Measurements from ENCODE around the gene PES1.

DNA sequence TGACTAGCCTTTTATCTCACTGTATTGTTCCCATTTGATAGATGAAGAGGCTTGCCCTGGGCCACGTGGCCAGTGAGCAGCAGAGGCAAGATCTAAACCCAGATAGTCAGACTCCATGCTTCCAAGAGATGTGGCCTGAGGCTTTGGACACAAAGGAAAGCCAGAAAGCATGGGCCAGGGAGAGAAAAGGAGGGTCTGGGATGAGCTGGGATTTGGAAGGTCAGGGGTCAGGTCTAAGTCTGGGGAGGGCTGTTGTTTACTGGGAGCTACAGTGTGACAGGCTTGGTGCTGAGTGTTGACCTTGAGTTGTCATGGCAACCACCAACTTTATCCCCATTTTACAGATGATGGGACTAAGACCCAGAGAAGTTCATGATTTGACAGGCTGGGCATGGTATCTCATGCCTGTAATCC lies 46.0 kb upstream of the PES1 start:
- TF ChIP-seq, protein P1, sequence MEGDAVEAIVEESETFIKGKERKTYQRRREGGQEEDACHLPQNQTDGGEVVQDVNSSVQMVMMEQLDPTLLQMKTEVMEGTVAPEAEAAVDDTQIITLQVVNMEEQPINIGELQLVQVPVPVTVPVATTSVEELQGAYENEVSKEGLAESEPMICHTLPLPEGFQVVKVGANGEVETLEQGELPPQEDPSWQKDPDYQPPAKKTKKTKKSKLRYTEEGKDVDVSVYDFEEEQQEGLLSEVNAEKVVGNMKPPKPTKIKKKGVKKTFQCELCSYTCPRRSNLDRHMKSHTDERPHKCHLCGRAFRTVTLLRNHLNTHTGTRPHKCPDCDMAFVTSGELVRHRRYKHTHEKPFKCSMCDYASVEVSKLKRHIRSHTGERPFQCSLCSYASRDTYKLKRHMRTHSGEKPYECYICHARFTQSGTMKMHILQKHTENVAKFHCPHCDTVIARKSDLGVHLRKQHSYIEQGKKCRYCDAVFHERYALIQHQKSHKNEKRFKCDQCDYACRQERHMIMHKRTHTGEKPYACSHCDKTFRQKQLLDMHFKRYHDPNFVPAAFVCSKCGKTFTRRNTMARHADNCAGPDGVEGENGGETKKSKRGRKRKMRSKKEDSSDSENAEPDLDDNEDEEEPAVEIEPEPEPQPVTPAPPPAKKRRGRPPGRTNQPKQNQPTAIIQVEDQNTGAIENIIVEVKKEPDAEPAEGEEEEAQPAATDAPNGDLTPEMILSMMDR (conservative IDR thresholded peaks at IDR 0.05; ENCODE audit: low read depth in 2 of 2), result no peak
- TF ChIP-seq POLR2AphosphoS5 (IDR thresholded peaks at IDR 0.05; ENCODE audit: low read depth), result no peak
- TF ChIP-seq CREB1 (CRISPR knock-in tag; IDR thresholded peaks at IDR 0.05; ENCODE audit: low read depth), result no peak
- TF ChIP-seq, protein P2, sequence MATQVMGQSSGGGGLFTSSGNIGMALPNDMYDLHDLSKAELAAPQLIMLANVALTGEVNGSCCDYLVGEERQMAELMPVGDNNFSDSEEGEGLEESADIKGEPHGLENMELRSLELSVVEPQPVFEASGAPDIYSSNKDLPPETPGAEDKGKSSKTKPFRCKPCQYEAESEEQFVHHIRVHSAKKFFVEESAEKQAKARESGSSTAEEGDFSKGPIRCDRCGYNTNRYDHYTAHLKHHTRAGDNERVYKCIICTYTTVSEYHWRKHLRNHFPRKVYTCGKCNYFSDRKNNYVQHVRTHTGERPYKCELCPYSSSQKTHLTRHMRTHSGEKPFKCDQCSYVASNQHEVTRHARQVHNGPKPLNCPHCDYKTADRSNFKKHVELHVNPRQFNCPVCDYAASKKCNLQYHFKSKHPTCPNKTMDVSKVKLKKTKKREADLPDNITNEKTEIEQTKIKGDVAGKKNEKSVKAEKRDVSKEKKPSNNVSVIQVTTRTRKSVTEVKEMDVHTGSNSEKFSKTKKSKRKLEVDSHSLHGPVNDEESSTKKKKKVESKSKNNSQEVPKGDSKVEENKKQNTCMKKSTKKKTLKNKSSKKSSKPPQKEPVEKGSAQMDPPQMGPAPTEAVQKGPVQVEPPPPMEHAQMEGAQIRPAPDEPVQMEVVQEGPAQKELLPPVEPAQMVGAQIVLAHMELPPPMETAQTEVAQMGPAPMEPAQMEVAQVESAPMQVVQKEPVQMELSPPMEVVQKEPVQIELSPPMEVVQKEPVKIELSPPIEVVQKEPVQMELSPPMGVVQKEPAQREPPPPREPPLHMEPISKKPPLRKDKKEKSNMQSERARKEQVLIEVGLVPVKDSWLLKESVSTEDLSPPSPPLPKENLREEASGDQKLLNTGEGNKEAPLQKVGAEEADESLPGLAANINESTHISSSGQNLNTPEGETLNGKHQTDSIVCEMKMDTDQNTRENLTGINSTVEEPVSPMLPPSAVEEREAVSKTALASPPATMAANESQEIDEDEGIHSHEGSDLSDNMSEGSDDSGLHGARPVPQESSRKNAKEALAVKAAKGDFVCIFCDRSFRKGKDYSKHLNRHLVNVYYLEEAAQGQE (IDR thresholded peaks at IDR 0.05; ENCODE audit: unreplicated experiment), result no peak
- TF ChIP-seq EZH2 (IDR thresholded peaks at IDR 0.05; ENCODE audit: low read depth, unreplicated experiment), result no peak
- no peak for TF ChIP-seq EZH2phosphoT487 (IDR thresholded peaks at IDR 0.05; ENCODE audit: unreplicated experiment)

Measured in GM23338 (cell line).